H1 (cell line): ENCODE data around the gene DRC7. TPM values are rescaled to one million over a fixed set of nuclear protein-coding genes. Genes with fewer than 3 reads are reported as not detected.

ENCODE experiments used
- CTCF ChIA-PET: fragments of 300-600 bp; sonication (Branson Sonifier 250); formaldehyde crosslinking; loops from one replicate; lab custom pipeline; 2021; ENCODE audit not compliant: partially characterized antibody; lab: Charles Lee
- POLR2A ChIA-PET: fragments of 300-600 bp; sonication (Branson Sonifier 250); formaldehyde crosslinking; loops from one replicate; lab custom pipeline; 2021; ENCODE audit warnings: inconsistent platforms; ENCODE audit not compliant: partially characterized antibody; lab: Charles Lee
- DNase-seq, 2 experiments: peaks; one replicate each; pipeline versions ENCODE4 v3.0.0 to v3.0.0-alpha.2; 2010 to 2022; ENCODE audit warnings: low spot score in 2 of 2, low read depth in 1 of 2, mixed read lengths in 1 of 2
- FAIRE-seq: peaks from 2 replicates; lab custom pipeline; 2011; peaks lifted over from hg19 to GRCh38; lab: Jason Lieb, UNC
- H2AFZ ChIP-seq: 2 replicates; pipeline ENCODE4 v1.8.1; 2012; ENCODE audit warnings: low read length, inconsistent platforms
- H2AK5ac ChIP-seq: 2 replicates; pipeline ENCODE4 v1.6.1; 2013; ENCODE audit warnings: low read depth, low read length
- H2BK120ac ChIP-seq: replicated peaks from 2 replicates; pipeline ENCODE3; 2013; ENCODE audit warnings: low read depth, low read length, inconsistent platforms
- H2BK12ac ChIP-seq: 2 replicates; pipeline ENCODE4 v1.6.1; 2013; ENCODE audit warnings: low read depth, low read length
- H2BK15ac ChIP-seq: 2 replicates; pipeline ENCODE4 v1.6.1; 2013; ENCODE audit warnings: low read length
- H2BK20ac ChIP-seq: 2 replicates; pipeline ENCODE4 v1.6.1; 2013; ENCODE audit warnings: low read length
- H2BK5ac ChIP-seq: 2 replicates; pipeline ENCODE4 v1.6.1; 2013; ENCODE audit warnings: low read depth, low read length
- H3K14ac ChIP-seq: 2 replicates; pipeline ENCODE4 v1.6.1; 2013; ENCODE audit warnings: inconsistent platforms; ENCODE audit not compliant: insufficient read length
- H3K18ac ChIP-seq: 2 replicates; pipeline ENCODE4 v1.6.1; 2013; ENCODE audit warnings: low read length; ENCODE audit errors: extremely low read depth
- H3K23ac ChIP-seq: 2 replicates; pipeline ENCODE4 v1.6.1; 2013; ENCODE audit warnings: inconsistent platforms; ENCODE audit not compliant: insufficient read length
- H3K23me2 ChIP-seq: 2 replicates; pipeline ENCODE4 v1.6.1; 2013; ENCODE audit warnings: low read depth, low read length
- H3K27ac ChIP-seq: 2 replicates; pipeline ENCODE4 v1.6.1; 2011; ENCODE audit warnings: low read depth, low read length, inconsistent platforms
- H3K27me3 ChIP-seq, 4 experiments: replicated peaks in 1 of 4; 1 replicate in 1 of 4; 2 replicates in 3 of 4; pipeline versions ENCODE4 v1.6.1 to v1.8.1; 2011 to 2013; ENCODE audit warnings: low read length in 3 of 4, mild to moderate bottlenecking in 3 of 4, inconsistent platforms in 2 of 4, mixed read lengths in 2 of 4, moderate library complexity in 1 of 4; ENCODE audit not compliant: control insufficient read depth in 3 of 4, insufficient read depth in 3 of 4; ENCODE audit errors: extremely low read depth in 1 of 4
- H3K36me3 ChIP-seq, 4 experiments: 2 replicates each; pipeline versions ENCODE4 v1.6.1 to v1.8.1; 2011 to 2013; ENCODE audit warnings: mild to moderate bottlenecking in 4 of 4, low read length in 3 of 4, moderate library complexity in 2 of 4, control low read depth in 1 of 4, inconsistent platforms in 1 of 4; ENCODE audit not compliant: insufficient read depth in 4 of 4, control insufficient read depth in 2 of 4
- H3K4ac ChIP-seq: replicated peaks from 2 replicates; pipeline ENCODE3; 2013; ENCODE audit warnings: low read length, low read depth, mixed read lengths, inconsistent platforms; ENCODE audit not compliant: insufficient read length
- H3K4me1 ChIP-seq, 4 experiments: replicated peaks in 1 of 4; 1 replicate in 1 of 4; 2 replicates in 3 of 4; pipeline versions ENCODE4 v1.6.1 to v1.8.1; 2011 to 2013; ENCODE audit warnings: low read length in 3 of 4, inconsistent platforms in 2 of 4, mixed read lengths in 1 of 4; ENCODE audit not compliant: insufficient read depth in 4 of 4, control insufficient read depth in 3 of 4
- H3K4me2 ChIP-seq, 2 experiments: 2 replicates each; pipeline versions ENCODE4 v1.6.1 to v1.8.1; 2011 to 2013; ENCODE audit warnings: low read depth in 2 of 2, low read length in 2 of 2, control low read depth in 1 of 2, inconsistent platforms in 1 of 2, mild to moderate bottlenecking in 1 of 2; ENCODE audit not compliant: insufficient read depth in 1 of 2
- H3K4me3 ChIP-seq, 4 experiments: fragments of 200-600, 300-600 bp in 1 of 4; sonication (generic), shearing (Covaris generic), sonication (Bioruptor Twin) in 1 of 4; 2 replicates each; pipeline versions ENCODE4 v1.5.1 to v1.8.1; 2011 to 2016; ENCODE audit warnings: low read length in 4 of 4, low read depth in 3 of 4, control low read depth in 2 of 4, inconsistent platforms in 2 of 4, mild to moderate bottlenecking in 2 of 4, mixed read lengths in 1 of 4, moderate library complexity in 1 of 4; ENCODE audit not compliant: insufficient read depth in 2 of 4; ENCODE audit errors: extremely low read depth in 1 of 4
- H3K56ac ChIP-seq: replicated peaks from 2 replicates; pipeline ENCODE3; 2013; ENCODE audit warnings: low read depth, mild to moderate bottlenecking, mixed read lengths, low read length, inconsistent platforms; ENCODE audit not compliant: insufficient read length
- H3K79me1 ChIP-seq: 2 replicates; pipeline ENCODE4 v1.6.1; 2013; ENCODE audit warnings: low read depth, low read length, control low read depth
- H3K79me2 ChIP-seq, 2 experiments: 2 replicates each; pipeline versions ENCODE4 v1.6.1 to v1.8.1; 2012 to 2013; ENCODE audit warnings: low read length in 2 of 2, mild to moderate bottlenecking in 2 of 2, inconsistent platforms in 1 of 2; ENCODE audit not compliant: insufficient read depth in 2 of 2, control insufficient read depth in 1 of 2
- H3K9ac ChIP-seq, 4 experiments: replicated peaks in 1 of 4; 1 replicate in 1 of 4; 2 replicates in 3 of 4; pipeline versions ENCODE4 v1.6.1 to v1.8.1; 2011 to 2013; ENCODE audit warnings: low read depth in 3 of 4, low read length in 3 of 4, control low read depth in 2 of 4, mild to moderate bottlenecking in 2 of 4, moderate library complexity in 2 of 4, inconsistent platforms in 1 of 4; ENCODE audit errors: extremely low read depth in 1 of 4
- H3K9me3 ChIP-seq, 2 experiments: 2 replicates each; pipeline versions ENCODE4 v1.6.1 to v1.8.1; 2012 to 2013; ENCODE audit warnings: mild to moderate bottlenecking in 2 of 2, moderate library complexity in 2 of 2, control low read depth in 1 of 2, inconsistent platforms in 1 of 2, low read depth in 1 of 2, low read length in 1 of 2, mixed read lengths in 1 of 2; ENCODE audit not compliant: insufficient read depth in 2 of 2
- H4K20me1 ChIP-seq, 2 experiments: replicated peaks in 1 of 2; 2 replicates each; pipeline versions ENCODE3 to v1.8.1; 2011 to 2013; ENCODE audit warnings: inconsistent platforms in 2 of 2, low read length in 2 of 2, mild to moderate bottlenecking in 1 of 2; ENCODE audit not compliant: insufficient read depth in 2 of 2, control insufficient read depth in 1 of 2
- H4K5ac ChIP-seq: 2 replicates; pipeline ENCODE4 v1.6.1; 2013; ENCODE audit warnings: low read length, low read depth, mixed read lengths, inconsistent platforms; ENCODE audit not compliant: insufficient read length
- H4K8ac ChIP-seq: 2 replicates; pipeline ENCODE4 v1.8.0; 2013; ENCODE audit warnings: mild to moderate bottlenecking, moderate library complexity, low read length, inconsistent platforms; ENCODE audit not compliant: insufficient read depth; ENCODE audit errors: extremely low read depth
- H4K91ac ChIP-seq: replicated peaks from 2 replicates; pipeline ENCODE3; 2013; ENCODE audit warnings: low read length, mixed read lengths, inconsistent platforms; ENCODE audit not compliant: insufficient read length
- ATF3 ChIP-seq: IDR thresholded peaks from 2 replicates; pipeline ENCODE4 v1.6.1; 2011; ENCODE audit warnings: low read depth, mild to moderate bottlenecking, low read length; ENCODE audit not compliant: insufficient read depth
- CBX5 ChIP-seq: fragments of 300-800, 300-1000 bp; sonication (generic); IDR thresholded peaks from 2 replicates; pipeline ENCODE4 v1.7.1; 2016; ENCODE audit warnings: antibody characterized with exemption, low read length, low read depth
- FOSL1 ChIP-seq: IDR thresholded peaks from 2 replicates; pipeline ENCODE4 v1.6.1; 2011; ENCODE audit warnings: mild to moderate bottlenecking, low read depth, low read length, moderate library complexity; ENCODE audit not compliant: insufficient read depth
- HDAC2 ChIP-seq, 2 experiments: fragments of 300-600 bp in 1 of 2; sonication (generic) in 1 of 2; IDR thresholded peaks; 2 replicates each; pipeline ENCODE4 v1.6.1; 2011 to 2012; ENCODE audit warnings: low read depth in 2 of 2, low read length in 2 of 2, mild to moderate bottlenecking in 2 of 2, moderate library complexity in 2 of 2, borderline replicate concordance in 1 of 2, inconsistent platforms in 1 of 2
- JUN ChIP-seq: IDR thresholded peaks from 2 replicates; pipeline ENCODE4 v1.6.1; 2011; ENCODE audit warnings: low read depth, mild to moderate bottlenecking, improper control_type of control experiment, low read length
- MAX ChIP-seq: IDR thresholded peaks from 2 replicates; pipeline ENCODE4 v1.6.1; 2012; ENCODE audit warnings: inconsistent platforms
- RAD21 ChIP-seq, 2 experiments: IDR thresholded peaks in 1 of 2; conservative IDR thresholded peaks in 1 of 2; 2 replicates each; pipeline ENCODE4 v1.6.1; 2011; ENCODE audit warnings: low read depth in 2 of 2, low read length in 2 of 2, improper control_type of control experiment in 1 of 2, inconsistent platforms in 1 of 2, mild to moderate bottlenecking in 1 of 2, moderate library complexity in 1 of 2
- RXRA ChIP-seq: IDR thresholded peaks from 2 replicates; pipeline ENCODE4 v1.6.1; 2011; ENCODE audit warnings: low read depth, mild to moderate bottlenecking, low read length, moderate library complexity; ENCODE audit not compliant: insufficient read depth
- SAP30 ChIP-seq: fragments of 300-600 bp; sonication (generic); IDR thresholded peaks from 2 replicates; pipeline ENCODE4 v1.7.1; 2012; ENCODE audit warnings: low read length, moderate library complexity, mild to moderate bottlenecking, inconsistent platforms; ENCODE audit not compliant: insufficient read depth, insufficient replicate concordance
- SP4 ChIP-seq: IDR thresholded peaks from 2 replicates; pipeline ENCODE4 v1.6.1; 2012; ENCODE audit warnings: low read length, inconsistent platforms
- WGBS, 2 experiments: shearing (Covaris generic) in 1 of 2; methylation state at CpG; one replicate each; pipeline versions ENCODE4 v1.1.6 to v1.1.7; 2013 to 2015; ENCODE audit warnings: low lambda C conversion rate in 2 of 2, mixed read lengths in 2 of 2, inconsistent platforms in 1 of 2, low coverage in 1 of 2, missing lambda C conversion rate in 1 of 2; ENCODE audit not compliant: insufficient replicate concordance in 2 of 2, insufficient coverage in 1 of 2, insufficient read length in 1 of 2; ENCODE audit errors: extremely low coverage in 1 of 2, missing lambda C conversion rate in 1 of 2; 5-methylcytosine and 5-hydroxymethylcytosine counted together
- polyA plus RNA-seq, 7 experiments: library from polyadenylated mRNA; depleted of rRNA in 3 of 7; stranded (reverse) in 5 of 7; unstranded in 2 of 7; fragments of >200 nt in 5 of 7; fragments of 200-250 nt in 2 of 7; gene quantifications; 1 replicate in 5 of 7; 2 replicates in 1 of 7; 4 replicates in 1 of 7; pipeline versions ENCODE4 v1.2.1 to v1.2.3, GENCODE V29; 2011 to 2013; ENCODE audit warnings: missing spikeins in 2 of 7, mixed read lengths in 2 of 7
- total RNA-seq: library from RNA; stranded (reverse); fragmentation: NEBNext Ultra II Directional; extraction: Animal tissue kit (Norgen Biotek cat#: 25700); gene quantifications from 2 replicates; pipeline ENCODE4 v1.2.1, GENCODE V29; 2021

The DRC7 gene
- total and polyA plus RNA-seq, 2 of the 8 experiments (the other 6 are each of a cell fraction or from before 2014, with no cell fraction given) = 0.14 TPM; not detected in 1

- Histone ChIP-seq H4K20me1 (no peaks in the 10 kb centered on the region), H3K23me2 (no peaks in the 10 kb centered on the region; the same call in 1 of the 2 replicates), H3K27me3 (0 out of 7 replicates have a peak, but pooled peaks cover 0 to 3% (median 0%) of the 10 kb centered on the region in 4 experiments), H4K91ac (no peak overlapping the region), H2BK15ac (no peak overlapping the region), H3K36me3 (no peaks in the 10 kb centered on the region), H2AK5ac (no peak overlapping the region), H3K56ac (no peak overlapping the region), H3K9me3 (no peaks in the 10 kb centered on the region), H3K18ac (no peak overlapping the region), H4K8ac (no peak overlapping the region), H4K5ac (no peak overlapping the region), H2AFZ (no peak overlapping the region), H2BK12ac (no peak overlapping the region), H3K4me3 (no peak overlapping the region), H3K14ac (no peak overlapping the region), H2BK5ac (no peak overlapping the region), H3K4me1 (peaks cover 0 to 3% (median 0%) of the 10 kb centered on the region in 4 experiments; a peak in 4 of 7 replicates), H3K79me1 (no peaks in the 10 kb centered on the region), H3K4me2 (no peak overlapping the region), H3K23ac (no peak overlapping the region), H3K9ac (no peak overlapping the region), H3K79me2 (no peaks in the 10 kb centered on the region), H3K27ac (no peak overlapping the region), H2BK120ac (no peak overlapping the region), H2BK20ac (no peak overlapping the region), H3K4ac (no peak overlapping the region)
- FAIRE-seq (no peak), DNase-seq (no peak)
- 88% methylated on average over 19 of the region's 23 CpGs; no CpG with 5 or more reads in 1 of the 2 experiments for WGBS, 2 experiments
- CTCF ChIA-PET = interaction anchor here (0.6 to 3.5 kb wide), 14 partner anchors 12 to 835 kb away, joined by 3 to 17 read pairs (median 4); partner anchors contain the start of genes ADGRG1 and ADGRG3
- POLR2A ChIA-PET = interaction anchor here (0.9 to 1.6 kb wide), 2 partner anchors 9 to 83 kb away, joined by 3 to 4 read pairs; partner anchors contain the start of gene KATNB1
- TF ChIP-seq MAX (no peak), HDAC2 (IDR thresholded peaks at IDR 0.05; ENCODE audit: borderline replicate concordance in 1 of 2, low read depth in 2 of 2, low read length in 2 of 2) (no peak), SAP30 (no peak), FOSL1 (no peak), RAD21 (IDR thresholded peaks at IDR 0.05 in 1 of 2, conservative IDR thresholded peaks at IDR 0.05 in 1 of 2; ENCODE audit: low read depth in 2 of 2, low read length in 2 of 2) (no peak), ATF3 (no peak), JUN (no peak), SP4 (no peak), RXRA (no peak), CBX5 (no peak)
Measured at GRCh38 chr16:57652695-57653471, 41.7 kb upstream of the DRC7 start.
